Skeletal muscle satellite cell (primary cell): ENCODE data around the gene TM7SF2. TPM values are rescaled to one million over a fixed set of nuclear protein-coding genes. Genes with fewer than 3 reads are reported as not detected.

Experiments used
- H3K27me3 ChIP-seq: 2 replicates; pipeline ENCODE4 v1.7.0; 2013; ENCODE audit warnings: low read length; ENCODE audit not compliant: control insufficient read depth, insufficient read depth
- H3K36me3 ChIP-seq: 2 replicates; pipeline ENCODE4 v1.7.0; 2013; ENCODE audit warnings: mild to moderate bottlenecking, control low read depth, low read length; ENCODE audit not compliant: insufficient read depth
- H3K4me1 ChIP-seq: 2 replicates; pipeline ENCODE4 v1.7.0; 2013; ENCODE audit warnings: low read length; ENCODE audit not compliant: control insufficient read depth, insufficient read depth
- H3K4me2 ChIP-seq: 2 replicates; pipeline ENCODE4 v1.7.0; 2013; ENCODE audit warnings: mild to moderate bottlenecking, low read length
- H3K4me3 ChIP-seq: 2 replicates; pipeline ENCODE4 v1.7.0; 2013; ENCODE audit warnings: low read length
- H3K9ac ChIP-seq: 2 replicates; pipeline ENCODE4 v1.7.0; 2013; ENCODE audit warnings: mild to moderate bottlenecking, low read depth, low read length, moderate library complexity
- H3K9me3 ChIP-seq: replicated peaks from 2 replicates; pipeline ENCODE4 v1.7.0; 2013; ENCODE audit warnings: mild to moderate bottlenecking, control low read depth, low read length
- total RNA-seq: library from RNA; depleted of rRNA; stranded (reverse); fragments of >200 nt; gene quantifications from 2 replicates; pipeline ENCODE4 v1.2.3, GENCODE V29; 2012; rRNA removed

Gene TM7SF2
- 5.7 and 6.6 TPM in 2 replicates for total RNA-seq

- peaks cover 19% of the 10 kb centered on the region for H3K36me3 ChIP-seq
- H3K4me3 ChIP-seq, result peak within 1 kb of the TSS; percentile 70
- peaks cover 32% of the 10 kb centered on the region for H3K4me1 ChIP-seq
- H3K4me2 ChIP-seq, result peak within 1 kb of the TSS; percentile 96
- H3K27me3 ChIP-seq, result no peaks in the 10 kb centered on the region
- H3K9me3 ChIP-seq, result no peaks in the 10 kb centered on the region
- peak within 1 kb of the TSS; percentile 45 for H3K9ac ChIP-seq
Observed at GRCh38 chr11:65111744-65112545, at the start of gene TM7SF2. Gene TM7SF2 (plus strand): TSS chr11:65111872. CDS start chr11:65112016, 144 bp downstream.

DNA sequence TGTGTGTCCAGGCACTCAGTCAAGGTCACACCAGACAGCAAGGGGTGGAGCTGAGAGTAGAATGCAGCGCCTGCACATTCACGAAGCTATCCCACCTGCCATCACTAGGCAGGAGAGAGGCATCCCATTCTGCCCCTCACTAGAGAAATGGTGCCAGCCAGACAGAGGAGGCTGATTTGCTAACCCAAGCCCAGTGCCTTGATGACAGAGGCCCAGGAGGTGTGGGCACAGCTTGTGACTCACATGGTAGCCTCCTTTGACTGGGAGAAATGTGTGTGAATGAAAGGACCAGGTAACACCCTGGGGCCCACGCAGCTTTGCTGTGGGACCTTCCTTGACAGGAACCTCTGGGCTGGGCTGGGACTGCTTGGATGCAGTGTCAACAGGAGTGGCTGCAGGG is 48.1 kb upstream of the TM7SF2 start:
- no peaks in the 10 kb centered on the region for H3K36me3 ChIP-seq
- H3K27me3 ChIP-seq, result peaks cover 3% of the 10 kb centered on the region
- no peak overlapping the region for H3K4me2 ChIP-seq
- no peak overlapping the region for H3K4me3 ChIP-seq
- H3K9me3 ChIP-seq, result no peaks in the 10 kb centered on the region
- H3K9ac ChIP-seq, result no peak overlapping the region
- no peaks in the 10 kb centered on the region for H3K4me1 ChIP-seq

DNA sequence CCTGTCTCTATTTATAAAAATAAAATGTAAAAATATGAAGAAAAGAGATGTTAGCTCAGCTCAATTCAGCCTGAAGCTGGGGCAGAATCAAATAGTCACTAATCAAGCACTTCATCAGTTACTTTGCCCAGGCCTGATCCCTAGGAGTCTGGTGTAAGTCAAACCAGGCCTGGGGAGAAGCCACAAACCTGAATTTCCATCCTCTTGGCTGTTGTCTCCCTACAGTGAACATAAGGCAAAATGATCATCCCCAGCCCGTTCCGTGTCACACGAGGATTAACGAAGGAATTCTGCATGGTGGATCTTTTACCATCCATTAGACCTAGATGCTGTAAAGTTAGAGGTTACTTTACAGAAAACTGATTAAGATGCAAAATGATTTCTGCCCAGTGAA is 46.8 kb upstream of the TM7SF2 start:
- Histone ChIP-seq H3K9ac (no peak overlapping the region), H3K27me3 (no peaks in the 10 kb centered on the region), H3K9me3 (no peaks in the 10 kb centered on the region), H3K36me3 (no peaks in the 10 kb centered on the region), H3K4me1 (no peaks in the 10 kb centered on the region), H3K4me2 (no peak overlapping the region), H3K4me3 (no peak overlapping the region)

- Histone ChIP-seq H3K4me1 (no peaks in the 10 kb centered on the region), H3K27me3 (no peaks in the 10 kb centered on the region), H3K9ac (no peak overlapping the region), H3K36me3 (no peaks in the 10 kb centered on the region), H3K4me3 (no peak overlapping the region), H3K9me3 (no peaks in the 10 kb centered on the region), H3K4me2 (no peak overlapping the region)
Observed at GRCh38 chr11:65065851-65066250, 45.8 kb upstream of the TM7SF2 start.

GRCh38 chr11:65066315-65066714 is 45.4 kb upstream of the TM7SF2 start:
- Histone ChIP-seq H3K9ac (no peak overlapping the region), H3K27me3 (no peaks in the 10 kb centered on the region), H3K4me3 (no peak overlapping the region), H3K36me3 (no peaks in the 10 kb centered on the region), H3K4me2 (no peak overlapping the region), H3K9me3 (no peaks in the 10 kb centered on the region), H3K4me1 (no peaks in the 10 kb centered on the region)

- H3K36me3 ChIP-seq, result no peaks in the 10 kb centered on the region
- no peaks in the 10 kb centered on the region for H3K27me3 ChIP-seq
- H3K4me3 ChIP-seq, result no peak overlapping the region
- H3K4me1 ChIP-seq, result no peaks in the 10 kb centered on the region
- no peaks in the 10 kb centered on the region for H3K9me3 ChIP-seq
- no peak overlapping the region for H3K9ac ChIP-seq
- H3K4me2 ChIP-seq, result no peak overlapping the region
Observed at GRCh38 chr11:65066805-65067291, 44.8 kb upstream of the TM7SF2 start.

DNA sequence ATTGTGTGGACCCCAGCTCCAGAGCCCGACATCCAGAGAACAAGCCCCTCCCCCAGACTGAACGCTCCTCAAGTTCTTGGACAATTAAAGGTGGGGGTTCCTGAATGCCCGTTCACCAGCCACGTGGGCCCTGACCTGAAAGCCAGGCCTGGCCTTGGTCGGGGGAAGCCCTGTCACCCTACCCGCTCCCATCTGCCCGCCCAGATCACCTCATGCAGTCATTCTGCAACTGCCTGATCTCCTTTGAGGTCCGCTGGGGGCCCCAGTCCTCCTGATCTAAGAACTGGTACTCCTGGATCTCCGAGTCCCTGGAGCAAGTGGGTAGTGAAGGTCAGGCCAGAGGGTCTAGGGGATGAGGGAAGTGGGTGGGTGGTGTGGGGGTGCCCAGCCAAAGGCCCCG is 44.2 kb upstream of the TM7SF2 start:
- Histone ChIP-seq H3K4me2 (no peak overlapping the region), H3K27me3 (no peaks in the 10 kb centered on the region), H3K9ac (no peak overlapping the region), H3K9me3 (no peaks in the 10 kb centered on the region), H3K36me3 (no peaks in the 10 kb centered on the region), H3K4me1 (no peaks in the 10 kb centered on the region), H3K4me3 (no peak overlapping the region)

- Histone ChIP-seq H3K4me3 (no peak overlapping the region), H3K4me1 (no peaks in the 10 kb centered on the region), H3K4me2 (no peak overlapping the region), H3K9ac (no peak overlapping the region), H3K27me3 (no peaks in the 10 kb centered on the region), H3K9me3 (no peaks in the 10 kb centered on the region), H3K36me3 (no peaks in the 10 kb centered on the region)
Observed at GRCh38 chr11:65069217-65069616, 42.5 kb upstream of the TM7SF2 start.

DNA sequence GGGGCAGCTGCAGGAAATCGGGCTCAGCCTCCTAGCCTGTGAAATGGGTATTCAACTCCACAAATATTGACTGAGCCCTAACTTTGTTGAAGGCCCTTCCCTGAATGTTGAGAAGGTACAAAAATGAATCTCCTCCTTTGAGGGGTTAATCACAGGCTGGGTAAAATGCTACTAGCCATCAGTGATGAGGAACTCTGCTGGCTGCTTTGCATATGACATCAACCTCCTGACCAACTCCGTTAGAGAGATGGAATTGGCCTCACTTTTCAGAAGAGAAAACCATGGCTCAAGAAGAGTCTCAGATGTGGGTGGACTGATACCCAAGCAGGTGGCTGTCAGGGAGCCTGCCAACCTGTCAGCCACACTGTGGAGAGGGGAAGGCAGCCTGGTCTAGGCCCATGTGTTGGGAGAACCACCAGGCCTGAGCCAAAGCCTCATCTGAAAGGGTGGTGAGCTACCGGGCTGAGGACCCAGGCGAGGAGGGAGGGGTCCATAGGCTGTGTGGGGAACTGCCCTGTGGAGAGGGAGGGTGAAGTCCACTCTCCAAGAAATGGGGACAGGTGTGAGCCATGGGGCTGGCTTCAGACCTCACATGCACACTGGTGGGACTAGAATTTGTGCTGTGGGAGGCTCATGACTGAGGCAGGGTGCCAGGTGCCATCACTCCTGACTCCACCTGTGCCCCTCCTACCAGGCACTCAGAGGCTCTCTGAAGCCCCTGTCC is 39.6 kb upstream of the TM7SF2 start:
- Histone ChIP-seq H3K9ac (no peak overlapping the region), H3K4me2 (no peak overlapping the region), H3K27me3 (no peaks in the 10 kb centered on the region), H3K4me3 (no peak overlapping the region), H3K4me1 (no peaks in the 10 kb centered on the region), H3K9me3 (no peaks in the 10 kb centered on the region), H3K36me3 (no peaks in the 10 kb centered on the region)

DNA sequence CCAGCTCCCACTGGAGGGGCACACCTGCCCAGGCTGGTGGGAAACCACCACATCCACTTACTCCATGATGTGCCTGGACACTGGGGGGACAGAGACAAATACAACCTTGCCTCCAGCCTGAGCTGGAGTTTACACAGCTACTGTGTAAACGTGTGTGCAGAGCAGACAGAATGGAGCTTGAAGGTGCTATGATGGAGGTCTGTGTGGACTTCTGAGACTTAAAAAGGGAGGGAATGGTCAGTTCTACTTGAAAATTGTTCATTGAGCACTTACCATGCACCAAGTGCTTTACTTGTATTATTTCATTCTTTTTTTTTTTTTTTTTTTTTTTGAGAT is 39.1 kb upstream of the TM7SF2 start:
- Histone ChIP-seq H3K4me3 (no peak overlapping the region), H3K36me3 (no peaks in the 10 kb centered on the region), H3K27me3 (no peaks in the 10 kb centered on the region), H3K4me1 (no peaks in the 10 kb centered on the region), H3K9ac (no peak overlapping the region), H3K4me2 (no peak overlapping the region), H3K9me3 (no peaks in the 10 kb centered on the region)

GRCh38 chr11:65077451-65077850 is 34.2 kb upstream of the TM7SF2 start:
- H3K4me2 ChIP-seq, result no peak overlapping the region
- H3K27me3 ChIP-seq, result no peaks in the 10 kb centered on the region
- no peaks in the 10 kb centered on the region for H3K4me1 ChIP-seq
- no peak overlapping the region for H3K9ac ChIP-seq
- H3K36me3 ChIP-seq, result peaks cover 10% of the 10 kb centered on the region
- H3K4me3 ChIP-seq, result no peak overlapping the region
- no peaks in the 10 kb centered on the region for H3K9me3 ChIP-seq
